ENCODE measurements around the gene FOXRED1.
A peak's percentile ranks its signal among the peaks of the same experiment; 100 is the strongest.

The FOXRED1 gene

GRCh38 chr11:126310200-126310991, 41.4 kb downstream of the FOXRED1 start:
- peak; percentile 89 for TF ChIP-seq CTCF (IDR thresholded peaks at IDR 0.05; ENCODE audit: extremely low read depth, insufficient read depth, missing control alignments)
- in situ Hi-C loops (cut with MboI; ENCODE audit: low pct_unique_long_range_greater_than_20kb, low sequenced_read_pairs, unreplicated experiment), result no loop called here
- DNase-seq (ENCODE audit: low spot score), result no peak

GRCh38 chr11:126310992-126311310, 42.0 kb downstream of the FOXRED1 start:
- in situ Hi-C loops (cut with MboI; ENCODE audit: low pct_unique_long_range_greater_than_20kb, low sequenced_read_pairs, unreplicated experiment), result no loop called here
- no peak for DNase-seq (ENCODE audit: low spot score)
- no peak for TF ChIP-seq CTCF (IDR thresholded peaks at IDR 0.05; ENCODE audit: extremely low read depth, insufficient read depth, missing control alignments)

- in situ Hi-C loops (cut with MboI; ENCODE audit: low pct_unique_long_range_greater_than_20kb, low sequenced_read_pairs, unreplicated experiment), result no loop called here
- DNase-seq (ENCODE audit: low spot score), result peak; percentile 63
- no peak for TF ChIP-seq CTCF (IDR thresholded peaks at IDR 0.05; ENCODE audit: extremely low read depth, insufficient read depth, missing control alignments)
Measured at GRCh38 chr11:126311401-126312291, 42.7 kb downstream of the FOXRED1 start.

GRCh38 chr11:126312961-126313360, 44.0 kb downstream of the FOXRED1 start:
- in situ Hi-C loops (cut with MboI; ENCODE audit: low pct_unique_long_range_greater_than_20kb, low sequenced_read_pairs, unreplicated experiment), result no loop called here
- TF ChIP-seq CTCF (IDR thresholded peaks at IDR 0.05; ENCODE audit: extremely low read depth, insufficient read depth, missing control alignments), result no peak
- DNase-seq (ENCODE audit: low spot score), result no peak

GRCh38 chr11:126313826-126314225, 44.9 kb downstream of the FOXRED1 start:
- in situ Hi-C loops (cut with MboI; ENCODE audit: low pct_unique_long_range_greater_than_20kb, low sequenced_read_pairs, unreplicated experiment), result no loop called here
- no peak for TF ChIP-seq CTCF (IDR thresholded peaks at IDR 0.05; ENCODE audit: extremely low read depth, insufficient read depth, missing control alignments)
- DNase-seq (ENCODE audit: low spot score), result no peak

GRCh38 chr11:126317432-126317755, 48.4 kb downstream of the FOXRED1 start:
- DNase-seq (ENCODE audit: low spot score), result no peak
- TF ChIP-seq CTCF (IDR thresholded peaks at IDR 0.05; ENCODE audit: extremely low read depth, insufficient read depth, missing control alignments), result no peak
- in situ Hi-C loops (cut with MboI; ENCODE audit: low pct_unique_long_range_greater_than_20kb, low sequenced_read_pairs, unreplicated experiment), result no loop called here
